SHP77 (cell line): ENCODE measurements around the gene SMIM9.

ENCODE experiments used
- DNase-seq, 2 experiments: peaks; one replicate each; lab custom pipeline; 2025; lab: John Stamatoyannopoulos, UW

The SMIM9 gene

DNA sequence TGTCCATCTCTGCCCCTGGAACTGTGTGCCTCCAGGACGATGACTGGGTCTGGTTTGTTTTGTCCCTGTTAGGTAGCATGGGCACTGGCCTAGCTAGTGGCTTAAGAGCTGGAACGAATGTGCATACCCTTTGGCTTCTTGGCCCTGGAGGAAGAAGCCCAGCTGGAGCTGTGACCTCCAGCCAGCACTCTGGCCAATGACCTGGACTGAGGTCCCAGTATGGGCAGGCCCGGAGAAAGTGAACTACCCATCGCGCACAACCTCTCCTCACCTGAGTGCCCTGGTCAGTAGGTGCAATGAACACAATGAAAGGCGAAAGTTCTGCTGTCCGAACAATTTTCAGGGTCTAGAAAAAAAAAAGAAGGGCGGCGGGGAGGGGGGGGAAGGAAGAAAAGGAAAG lies 53.5 kb downstream of the SMIM9 start:
- DNase-seq: no peak

DNA sequence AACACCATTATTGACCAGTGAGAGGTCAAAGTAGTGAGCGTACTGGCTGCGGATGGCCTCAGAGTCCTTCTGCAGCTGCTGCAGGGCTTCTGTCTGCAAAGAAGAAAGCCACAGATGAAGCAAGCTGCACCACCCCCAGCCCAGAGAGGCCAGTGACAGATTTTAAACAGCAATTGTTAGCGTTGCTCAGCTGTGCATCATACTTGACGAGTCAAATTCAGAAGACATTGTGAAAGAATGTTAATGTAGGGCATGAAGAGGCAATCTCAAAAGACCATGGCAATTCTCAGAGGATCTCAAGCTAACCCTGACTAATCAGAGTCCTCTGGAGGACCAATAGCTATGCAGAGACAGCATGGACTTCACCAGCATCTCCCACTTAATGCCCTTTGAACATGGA lies 55.2 kb downstream of the SMIM9 start:
- no peak for DNase-seq

DNA sequence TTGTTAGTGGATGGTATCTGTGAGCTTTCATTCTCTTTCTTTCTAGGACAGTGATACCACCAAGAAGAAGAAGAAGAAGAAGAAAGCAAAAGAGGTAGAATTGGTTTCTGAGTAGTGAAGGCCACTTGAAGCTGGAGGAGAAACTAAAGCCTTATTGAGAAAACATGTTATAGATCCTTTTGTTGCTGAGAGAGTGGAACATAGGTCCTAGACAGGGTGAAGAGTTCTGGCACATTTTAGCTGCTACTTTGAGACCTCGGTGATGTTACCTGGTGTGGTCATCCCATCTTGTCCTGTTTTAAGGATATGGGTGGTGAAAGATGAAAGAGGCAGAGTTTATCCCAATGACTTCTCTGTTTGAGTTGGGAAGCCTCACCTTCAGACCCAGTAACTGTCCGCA lies 57.7 kb downstream of the SMIM9 start:
- DNase-seq: no peak

DNA sequence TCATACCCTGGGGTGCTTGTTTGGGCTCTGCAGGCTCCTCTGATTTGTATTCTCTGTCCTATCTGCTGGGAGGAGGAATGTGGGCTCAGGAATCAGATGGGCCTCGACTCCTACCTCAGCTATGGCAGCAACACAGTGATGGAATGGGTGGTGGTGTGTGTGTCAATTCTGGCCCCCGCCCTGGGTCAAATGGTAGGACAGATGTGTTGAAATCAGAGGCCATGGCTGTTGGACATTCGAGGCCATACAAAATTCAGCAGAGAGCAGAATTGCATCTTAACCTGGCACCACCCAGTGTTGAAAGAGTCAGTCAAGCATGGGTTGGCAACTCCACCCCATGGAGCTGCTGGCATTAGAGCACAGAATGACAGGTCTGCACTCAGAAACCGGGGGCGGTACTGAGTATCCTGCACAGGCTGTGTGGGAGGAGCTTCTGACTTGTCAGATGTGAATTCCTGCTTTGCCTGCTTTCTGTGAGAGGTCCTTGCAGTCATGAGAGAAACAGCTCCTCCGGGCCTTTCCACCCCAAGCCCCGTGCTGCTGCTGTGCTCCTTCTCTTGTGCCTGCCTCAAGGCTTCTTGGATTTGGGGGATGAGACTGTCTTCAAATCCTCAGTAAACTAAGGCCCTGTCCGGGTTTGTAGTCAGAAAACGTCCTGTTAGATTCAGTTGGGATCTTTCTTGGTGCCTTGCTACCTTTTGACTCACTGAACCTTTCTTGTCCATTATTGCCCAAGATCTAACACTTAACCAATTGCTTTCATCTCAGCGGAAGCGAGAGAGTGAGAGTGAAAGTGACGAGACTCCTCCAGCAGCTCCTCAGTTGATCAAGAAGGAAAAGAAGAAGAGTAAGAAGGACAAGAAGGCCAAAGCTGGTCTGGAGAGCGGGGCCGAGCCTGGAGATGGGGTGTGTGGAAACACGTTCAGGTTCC lies 58.8 kb downstream of the SMIM9 start:
- DNase-seq: no peak

DNA sequence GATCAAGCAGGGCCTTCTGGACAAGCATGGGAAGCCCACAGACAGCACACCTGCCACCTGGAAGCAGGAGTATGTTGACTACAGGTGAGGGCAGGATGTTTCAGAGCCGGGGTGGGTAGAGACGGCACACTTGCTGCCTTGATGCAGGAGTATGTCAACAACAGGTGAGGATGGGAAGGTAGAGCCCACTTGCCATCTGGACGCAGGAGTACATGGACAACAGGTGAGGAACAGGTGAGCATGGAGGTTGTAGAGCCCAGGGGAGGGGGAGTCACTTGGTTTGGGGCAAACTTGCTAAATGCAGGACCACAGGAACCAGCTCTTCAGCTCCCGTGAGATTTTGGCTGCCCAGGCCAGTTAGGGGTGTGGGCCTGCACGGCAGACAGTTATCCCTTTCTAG lies 59.8 kb downstream of the SMIM9 start:
- no peak for DNase-seq
